Measurements from ENCODE around the gene KRT77. TPM values are rescaled to one million over a fixed set of nuclear protein-coding genes. Genes with fewer than 3 reads are reported as not detected.

The KRT77 gene
- total RNA-seq, 3 donors from 2014 or later = 0.48 TPM; not detected in 2

- no peaks in the 10 kb centered on the region for H3K9me3 ChIP-seq
- peaks cover 0 to 7% of the 10 kb centered on the region in 2 donors for H3K27me3 ChIP-seq
- H3K4me1 ChIP-seq = no peaks in the 10 kb centered on the region
- intact Hi-C loops (cut with DNase I; ENCODE audit: low total_unique reads) = no loop called here
- H3K4me3 ChIP-seq = peak overlapping the region; percentile 8 to 66 (median 43)
- DNase-seq (ENCODE audit: low spot score in 2 of 2) = peak in 1 of 2 donors; percentile 49
- no peaks in the 10 kb centered on the region for H3K36me3 ChIP-seq
- TF ChIP-seq POLR2A (IDR thresholded peaks at IDR 0.05) (no peak), POLR2AphosphoS5 (IDR thresholded peaks at IDR 0.05) (no peak)
- no peak overlapping the region for H3K27ac ChIP-seq
Measured at GRCh38 chr12:52691076-52691840, 12.1 kb downstream of the KRT77 start.

GRCh38 chr12:52690351-52691075 lies 12.8 kb downstream of the KRT77 start:
- intact Hi-C loops (cut with DNase I; ENCODE audit: low total_unique reads) = no loop called here
- H3K27me3 ChIP-seq = peaks cover 0 to 9% of the 10 kb centered on the region in 2 donors
- H3K4me1 ChIP-seq = no peaks in the 10 kb centered on the region
- peak in 1 of 2 donors; percentile 30 for DNase-seq (ENCODE audit: low spot score in 2 of 2)
- H3K27ac ChIP-seq = no peak overlapping the region
- no peaks in the 10 kb centered on the region for H3K9me3 ChIP-seq
- H3K36me3 ChIP-seq = no peaks in the 10 kb centered on the region
- TF ChIP-seq CTCF (IDR thresholded peaks at IDR 0.05) (no peak), POLR2AphosphoS5 (IDR thresholded peaks at IDR 0.05) (no peak), POLR2A (IDR thresholded peaks at IDR 0.05) (no peak)
- H3K4me3 ChIP-seq = peak overlapping the region in 2 of 3 donors; percentile 43 to 66

GRCh38 chr12:52689936-52690335 lies 13.4 kb downstream of the KRT77 start:
- no peaks in the 10 kb centered on the region for H3K4me1 ChIP-seq
- H3K4me3 ChIP-seq = no peak overlapping the region
- no peak overlapping the region for H3K27ac ChIP-seq
- H3K9me3 ChIP-seq = no peaks in the 10 kb centered on the region
- intact Hi-C loops (cut with DNase I; ENCODE audit: low total_unique reads) = no loop called here
- DNase-seq (ENCODE audit: low spot score in 2 of 2) = peak in 1 of 2 donors; percentile 10
- H3K36me3 ChIP-seq = no peaks in the 10 kb centered on the region
- peaks cover 0 to 9% of the 10 kb centered on the region in 2 donors for H3K27me3 ChIP-seq
- no peak for TF ChIP-seq CTCF (IDR thresholded peaks at IDR 0.05)
- TF ChIP-seq POLR2AphosphoS5 (IDR thresholded peaks at IDR 0.05) = no peak
- TF ChIP-seq POLR2A (IDR thresholded peaks at IDR 0.05) = no peak

- DNase-seq (ENCODE audit: low spot score in 2 of 2) = peak in 1 of 2 donors; percentile 2
- intact Hi-C loops (cut with DNase I; ENCODE audit: low total_unique reads) = no loop called here
- H3K9me3 ChIP-seq = no peaks in the 10 kb centered on the region
- H3K36me3 ChIP-seq = no peaks in the 10 kb centered on the region
- no peak overlapping the region for H3K27ac ChIP-seq
- H3K27me3 ChIP-seq = peaks cover 0 to 9% of the 10 kb centered on the region in 2 donors
- no peaks in the 10 kb centered on the region for H3K4me1 ChIP-seq
- no peak overlapping the region for H3K4me3 ChIP-seq
- TF ChIP-seq POLR2A (IDR thresholded peaks at IDR 0.05) = no peak
- no peak for TF ChIP-seq POLR2AphosphoS5 (IDR thresholded peaks at IDR 0.05)
- no peak for TF ChIP-seq CTCF (IDR thresholded peaks at IDR 0.05)
Measured at GRCh38 chr12:52689239-52689638, 14.1 kb downstream of the KRT77 start.

- Histone ChIP-seq H3K9me3 (no peaks in the 10 kb centered on the region), H3K36me3 (no peaks in the 10 kb centered on the region), H3K27ac (no peak overlapping the region), H3K4me1 (no peaks in the 10 kb centered on the region), H3K27me3 (peaks cover 0 to 9% of the 10 kb centered on the region in 2 donors), H3K4me3 (no peak overlapping the region)
- peak in 1 of 2 donors; percentile 17 for DNase-seq (ENCODE audit: low spot score in 2 of 2)
- intact Hi-C loops (cut with DNase I; ENCODE audit: low total_unique reads) = no loop called here
- TF ChIP-seq POLR2A (IDR thresholded peaks at IDR 0.05) = no peak
- TF ChIP-seq CTCF (IDR thresholded peaks at IDR 0.05) = no peak
- TF ChIP-seq POLR2AphosphoS5 (IDR thresholded peaks at IDR 0.05) = no peak
Measured at GRCh38 chr12:52688481-52688880, 14.8 kb downstream of the KRT77 start.

All from breast epithelium (tissue), 4 donors.